ENCODE data around the gene PAQR8. TPM values are rescaled to one million over a fixed set of nuclear protein-coding genes. Genes with fewer than 3 reads are reported as not detected.

Gene PAQR8
- total RNA-seq, 4 donors from 2014 or later, result 27.1 to 250 (median 159) TPM

- H3K27ac ChIP-seq, result peak overlapping the region in 3 of 4 donors; percentile 91 to 93 (median 92)
- in situ Hi-C loops (cut with MboI; ENCODE audit: low pct_ligation_motif_present in 1 of 4, low pct_unique_long_range_greater_than_20kb in 1 of 4, low sequenced_read_pairs in 3 of 4), result no loop called here
- H3K9me3 ChIP-seq, result no peaks in the 10 kb centered on the region
- no peaks in the 10 kb centered on the region for H3K27me3 ChIP-seq
- TF ChIP-seq CTCF (IDR thresholded peaks at IDR 0.05) (no peak), POLR2AphosphoS5 (IDR thresholded peaks at IDR 0.05) (no peak), EP300 (IDR thresholded peaks at IDR 0.05; ENCODE audit: low read depth) (no peak), POLR2A (IDR thresholded peaks at IDR 0.05) (no peak)
- H3K4me1 ChIP-seq, result peaks cover 0 to 48% (median 21%) of the 10 kb centered on the region in 4 donors
- no peak overlapping the region for H3K4me3 ChIP-seq
- intact Hi-C loops (cut with DNase I; ENCODE audit: low total_unique reads), result no loop called here
- no peaks in the 10 kb centered on the region for H3K36me3 ChIP-seq
- DNase-seq, result no peak
- WGBS, 2 donors (ENCODE audit: low coverage in 1 of 2), result 59 to 65% methylated on average over 1 of the region's 1 CpG
Measured at GRCh38 chr6:52359403-52359802, 2.5 kb upstream of the PAQR8 start.

GRCh38 chr6:52360028-52360427 is 1.9 kb upstream of the PAQR8 start:
- TF ChIP-seq POLR2A (IDR thresholded peaks at IDR 0.05), result no peak
- TF ChIP-seq CTCF (IDR thresholded peaks at IDR 0.05), result no peak
- no peak for TF ChIP-seq EP300 (IDR thresholded peaks at IDR 0.05; ENCODE audit: low read depth)
- TF ChIP-seq POLR2AphosphoS5 (IDR thresholded peaks at IDR 0.05), result no peak
- intact Hi-C loops (cut with DNase I; ENCODE audit: low total_unique reads), result loop anchor here (10.0 kb wide), 1 partner anchor 1465 kb away; no protein-coding TSS in a partner anchor
- 76 to 81% methylated on average over 2 to 3 of the region's 3 CpGs for WGBS, 2 donors (ENCODE audit: low coverage in 1 of 2)
- no peaks in the 10 kb centered on the region for H3K9me3 ChIP-seq
- peaks cover 0 to 55% (median 21%) of the 10 kb centered on the region in 4 donors for H3K4me1 ChIP-seq
- no peak for DNase-seq
- no peaks in the 10 kb centered on the region for H3K27me3 ChIP-seq
- in situ Hi-C loops (cut with MboI; ENCODE audit: low pct_ligation_motif_present in 1 of 4, low pct_unique_long_range_greater_than_20kb in 1 of 4, low sequenced_read_pairs in 3 of 4), result no loop called here
- H3K4me3 ChIP-seq, result no peak overlapping the region
- peak overlapping the region; percentile 91 to 94 (median 92) for H3K27ac ChIP-seq
- H3K36me3 ChIP-seq, result no peaks in the 10 kb centered on the region

- 61 to 73% methylated on average over 6 to 11 of the region's 11 CpGs for WGBS, 2 donors (ENCODE audit: low coverage in 1 of 2)
- no peak overlapping the region for H3K4me3 ChIP-seq
- H3K27me3 ChIP-seq, result no peaks in the 10 kb centered on the region
- H3K9me3 ChIP-seq, result no peaks in the 10 kb centered on the region
- peaks cover 0 to 59% (median 21%) of the 10 kb centered on the region in 4 donors for H3K4me1 ChIP-seq
- peak overlapping the region; percentile 91 to 94 (median 92) for H3K27ac ChIP-seq
- peak; percentile 34 for DNase-seq
- TF ChIP-seq CTCF (IDR thresholded peaks at IDR 0.05) (no peak), POLR2A (IDR thresholded peaks at IDR 0.05) (no peak), EP300 (IDR thresholded peaks at IDR 0.05; ENCODE audit: low read depth) (no peak), POLR2AphosphoS5 (IDR thresholded peaks at IDR 0.05) (no peak)
- intact Hi-C loops (cut with DNase I; ENCODE audit: low total_unique reads), result loop anchor here (10.0 kb wide), 1 partner anchor 1464 kb away; no protein-coding TSS in a partner anchor
- in situ Hi-C loops (cut with MboI; ENCODE audit: low pct_ligation_motif_present in 1 of 4, low pct_unique_long_range_greater_than_20kb in 1 of 4, low sequenced_read_pairs in 3 of 4), result no loop called here
- H3K36me3 ChIP-seq, result no peaks in the 10 kb centered on the region
Measured at GRCh38 chr6:52360601-52361413, 1.1 kb upstream of the PAQR8 start.

- TF ChIP-seq EP300 (IDR thresholded peaks at IDR 0.05; ENCODE audit: low read depth) (no peak), POLR2A (IDR thresholded peaks at IDR 0.05) (peak; percentile 77), CTCF (IDR thresholded peaks at IDR 0.05) (no peak)
Measured at GRCh38 chr6:52361414-52361944, 472 bp upstream of the PAQR8 start.

More at GRCh38 chr6:52361414-52361944, 472 bp upstream of the PAQR8 start:
- H3K36me3 ChIP-seq, result no peaks in the 10 kb centered on the region
- H3K27ac ChIP-seq, result peak overlapping the region; percentile 91 to 94 (median 92)
- DNase-seq, result peak; percentile 66
- 24 to 79% methylated on average over 4 to 18 of the region's 18 CpGs for WGBS, 2 donors (ENCODE audit: low coverage in 1 of 2)
- intact Hi-C loops (cut with DNase I; ENCODE audit: low total_unique reads) (loop anchor here (10.0 kb wide), 1 partner anchor 1463 kb away; no protein-coding TSS in a partner anchor), in situ Hi-C loops (cut with MboI; ENCODE audit: low pct_ligation_motif_present in 1 of 4, low pct_unique_long_range_greater_than_20kb in 1 of 4, low sequenced_read_pairs in 3 of 4) (no loop called here)
- peak overlapping the region in 3 of 4 donors; percentile 91 to 97 (median 93) for H3K4me3 ChIP-seq
- no peaks in the 10 kb centered on the region for H3K9me3 ChIP-seq
- H3K27me3 ChIP-seq, result no peaks in the 10 kb centered on the region
- H3K4me1 ChIP-seq, result peaks cover 0 to 59% (median 21%) of the 10 kb centered on the region in 4 donors

Measured in transverse colon (tissue), 4 donors.